Mucosa of rectum (tissue), 2 donors: Measurements from ENCODE around the gene SLC25A42.

Experiments
- H3K27ac ChIP-seq, 2 donors: one replicate each; pipeline ENCODE4 v1.7.0; 2013; ENCODE audit warnings: inconsistent platforms in 2 of 2, low read depth in 2 of 2, low read length in 2 of 2
- H3K27me3 ChIP-seq, 2 donors: one replicate each; pipeline ENCODE4 v1.7.0; 2013; ENCODE audit warnings: low read length in 2 of 2; ENCODE audit not compliant: control insufficient read depth in 2 of 2, insufficient read depth in 2 of 2
- H3K36me3 ChIP-seq, 2 donors: one replicate each; pipeline ENCODE4 v1.7.0; 2013; ENCODE audit warnings: low read length in 2 of 2; ENCODE audit not compliant: control insufficient read depth in 2 of 2, insufficient read depth in 2 of 2
- H3K4me1 ChIP-seq, 2 donors: one replicate each; pipeline ENCODE4 v1.7.0; 2013; ENCODE audit warnings: low read length in 2 of 2, mild to moderate bottlenecking in 1 of 2; ENCODE audit not compliant: control insufficient read depth in 2 of 2, insufficient read depth in 2 of 2
- H3K4me3 ChIP-seq, 2 donors: one replicate each; pipeline ENCODE4 v1.7.0; 2013; ENCODE audit warnings: low read length in 2 of 2
- H3K9ac ChIP-seq, 2 donors: one replicate each; pipeline ENCODE4 v1.7.0; 2013; ENCODE audit warnings: low read length in 2 of 2, low read depth in 1 of 2, mild to moderate bottlenecking in 1 of 2
- H3K9me3 ChIP-seq, 2 donors: one replicate each; pipeline ENCODE4 v1.7.0; 2013; ENCODE audit warnings: low read length in 2 of 2; ENCODE audit not compliant: control insufficient read depth in 2 of 2
- donor health status: healthy.
- donor health status: Normal muscosa, but diverticular disease.

The SLC25A42 gene

GRCh38 chr19:19111967-19112580, 48.3 kb downstream of the SLC25A42 start:
- no peak overlapping the region for H3K27ac ChIP-seq
- peaks cover 0 to 5% of the 10 kb centered on the region in 2 donors for H3K4me1 ChIP-seq
- no peaks in the 10 kb centered on the region for H3K27me3 ChIP-seq
- H3K9me3 ChIP-seq = no peaks in the 10 kb centered on the region
- H3K36me3 ChIP-seq = peaks cover 0 to 2% of the 10 kb centered on the region in 2 donors
- no peak overlapping the region for H3K4me3 ChIP-seq
- H3K9ac ChIP-seq = no peak overlapping the region

- Histone ChIP-seq H3K9me3 (no peaks in the 10 kb centered on the region), H3K4me3 (no peak overlapping the region), H3K27me3 (no peaks in the 10 kb centered on the region), H3K36me3 (no peaks in the 10 kb centered on the region), H3K9ac (no peak overlapping the region), H3K27ac (no peak overlapping the region), H3K4me1 (peaks cover 0 to 5% of the 10 kb centered on the region in 2 donors)
Observed at GRCh38 chr19:19113040-19113626, 49.3 kb downstream of the SLC25A42 start.

DNA sequence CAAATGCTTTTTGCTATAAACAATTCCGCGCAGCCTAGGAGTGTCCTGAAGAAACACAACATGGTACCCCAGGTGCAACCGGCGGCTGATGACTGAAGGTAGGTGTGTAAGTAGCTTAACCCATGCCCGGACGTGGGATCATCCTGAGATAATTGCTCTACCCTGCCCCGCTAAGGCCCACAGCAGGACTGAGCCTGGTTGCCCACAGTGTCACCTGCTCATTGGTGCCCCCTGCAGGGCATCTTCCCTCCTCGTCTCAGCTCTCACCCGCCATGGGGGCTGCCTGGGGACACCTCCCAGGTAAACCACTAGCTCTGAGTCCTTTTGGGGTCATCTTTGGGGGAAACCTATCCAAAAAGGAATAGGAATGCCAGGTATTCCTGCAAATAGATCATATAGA, 52.2 kb downstream of the SLC25A42 start:
- H3K4me3 ChIP-seq = no peak overlapping the region
- H3K36me3 ChIP-seq = no peaks in the 10 kb centered on the region
- no peaks in the 10 kb centered on the region for H3K9me3 ChIP-seq
- no peaks in the 10 kb centered on the region for H3K27me3 ChIP-seq
- no peak overlapping the region for H3K27ac ChIP-seq
- H3K4me1 ChIP-seq = no peaks in the 10 kb centered on the region
- no peak overlapping the region for H3K9ac ChIP-seq

DNA sequence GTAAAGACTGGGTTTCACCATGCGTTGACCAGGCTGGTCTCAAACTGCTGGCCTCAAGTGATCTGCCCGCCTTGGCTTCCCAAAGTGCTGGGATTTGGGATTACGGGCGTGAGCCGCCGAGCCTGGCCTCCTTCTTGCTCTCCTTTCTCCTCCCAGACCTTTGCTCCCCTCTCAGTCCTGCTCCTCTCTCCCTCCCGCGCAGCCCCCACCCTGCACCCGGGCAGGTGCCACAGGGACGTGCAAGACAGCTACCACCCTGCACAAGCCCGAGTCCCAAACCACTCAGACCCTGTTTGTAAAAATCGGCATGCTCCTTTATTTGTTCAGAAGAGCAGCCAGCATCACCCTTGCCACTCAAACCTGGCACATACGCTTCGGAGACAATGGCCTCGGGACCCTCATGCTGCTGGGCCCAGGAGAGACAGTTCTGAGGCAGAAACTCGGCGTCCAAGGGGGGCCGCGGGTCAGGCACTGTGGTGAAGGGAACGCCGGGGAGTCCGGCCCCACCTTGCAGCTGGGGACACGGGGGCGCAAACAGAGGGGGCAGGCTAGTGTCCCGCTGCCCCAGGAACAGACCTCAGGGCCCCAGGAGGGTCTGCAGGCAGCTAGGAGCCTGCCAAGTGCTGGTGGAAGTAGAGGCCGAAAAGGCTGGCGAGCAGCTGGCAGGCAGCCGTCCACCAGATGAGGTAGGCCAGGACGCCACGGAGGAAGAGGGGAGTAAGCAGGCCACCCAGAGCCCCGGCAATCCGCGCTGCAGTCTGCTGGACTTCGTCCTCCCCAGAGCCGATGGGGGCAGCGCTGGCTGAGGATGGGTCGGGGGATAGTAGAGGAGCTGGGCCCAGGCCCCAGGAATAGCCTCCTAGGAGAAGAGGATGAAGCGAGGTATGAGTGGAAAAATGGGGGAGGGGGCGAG, 55.8 kb downstream of the SLC25A42 start:
- H3K4me3 ChIP-seq = no peak overlapping the region
- H3K9ac ChIP-seq = no peak overlapping the region
- no peaks in the 10 kb centered on the region for H3K9me3 ChIP-seq
- peaks cover 0 to 4% of the 10 kb centered on the region in 2 donors for H3K36me3 ChIP-seq
- H3K4me1 ChIP-seq = no peaks in the 10 kb centered on the region
- no peaks in the 10 kb centered on the region for H3K27me3 ChIP-seq
- no peak overlapping the region for H3K27ac ChIP-seq

- Histone ChIP-seq H3K27me3 (no peaks in the 10 kb centered on the region), H3K4me3 (peak overlapping the region; percentile 38 to 56), H3K9me3 (no peaks in the 10 kb centered on the region), H3K36me3 (peaks cover 0 to 4% of the 10 kb centered on the region in 2 donors), H3K9ac (no peak overlapping the region), H3K4me1 (no peaks in the 10 kb centered on the region), H3K27ac (no peak overlapping the region)
Observed at GRCh38 chr19:19120308-19121231, 56.8 kb downstream of the SLC25A42 start.

- H3K4me3 ChIP-seq = no peak overlapping the region
- H3K4me1 ChIP-seq = no peaks in the 10 kb centered on the region
- no peak overlapping the region for H3K9ac ChIP-seq
- H3K9me3 ChIP-seq = no peaks in the 10 kb centered on the region
- no peaks in the 10 kb centered on the region for H3K27me3 ChIP-seq
- H3K27ac ChIP-seq = no peak overlapping the region
- peaks cover 0 to 4% of the 10 kb centered on the region in 2 donors for H3K36me3 ChIP-seq
Observed at GRCh38 chr19:19121371-19121770, 57.6 kb downstream of the SLC25A42 start.

DNA sequence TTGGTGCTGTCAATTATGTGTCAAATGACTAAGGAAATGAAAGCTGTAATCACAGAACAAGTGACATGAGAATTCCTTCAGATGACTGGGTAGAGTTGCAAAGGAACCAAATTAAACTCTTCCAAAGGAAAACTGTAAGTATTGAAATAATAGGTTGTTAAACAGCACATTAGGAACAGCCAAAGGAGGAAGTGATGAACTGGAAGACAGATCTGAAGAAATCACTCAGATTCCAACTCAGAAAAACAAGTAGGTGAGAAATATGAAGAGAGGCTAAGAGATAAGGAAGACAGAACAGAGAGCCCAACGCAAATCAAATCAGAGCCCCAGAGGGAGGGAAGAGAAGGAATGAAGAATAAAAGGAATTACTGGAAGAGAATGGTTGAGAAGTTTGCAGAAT, 59.1 kb downstream of the SLC25A42 start:
- no peaks in the 10 kb centered on the region for H3K9me3 ChIP-seq
- no peak overlapping the region for H3K9ac ChIP-seq
- no peak overlapping the region for H3K27ac ChIP-seq
- peaks cover 0 to 4% of the 10 kb centered on the region in 2 donors for H3K36me3 ChIP-seq
- H3K4me3 ChIP-seq = no peak overlapping the region
- no peaks in the 10 kb centered on the region for H3K4me1 ChIP-seq
- no peaks in the 10 kb centered on the region for H3K27me3 ChIP-seq

DNA sequence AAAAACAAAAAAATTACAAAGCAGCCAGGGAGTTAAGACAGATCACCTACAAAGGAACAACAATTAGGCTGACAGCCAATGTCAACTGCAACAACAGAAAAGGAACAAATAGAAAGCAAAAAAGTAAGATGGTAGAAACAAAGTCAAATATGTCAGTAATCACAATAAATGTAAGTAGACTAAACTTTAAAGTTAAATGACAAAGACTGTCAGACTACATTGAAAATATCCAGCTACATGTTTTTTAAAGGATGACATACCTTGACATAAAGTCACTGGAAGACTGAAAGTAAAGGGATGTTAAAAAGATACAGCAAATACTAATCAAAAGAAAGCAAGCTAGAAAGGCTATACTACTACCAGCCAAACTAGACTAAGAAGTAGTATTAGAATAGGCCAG, 59.6 kb downstream of the SLC25A42 start:
- no peak overlapping the region for H3K9ac ChIP-seq
- no peaks in the 10 kb centered on the region for H3K9me3 ChIP-seq
- H3K4me1 ChIP-seq = no peaks in the 10 kb centered on the region
- H3K36me3 ChIP-seq = peaks cover 0 to 4% of the 10 kb centered on the region in 2 donors
- H3K27me3 ChIP-seq = no peaks in the 10 kb centered on the region
- no peak overlapping the region for H3K27ac ChIP-seq
- H3K4me3 ChIP-seq = no peak overlapping the region

- Histone ChIP-seq H3K27ac (no peak overlapping the region), H3K36me3 (peaks cover 0 to 4% of the 10 kb centered on the region in 2 donors), H3K4me1 (no peaks in the 10 kb centered on the region), H3K9me3 (no peaks in the 10 kb centered on the region), H3K27me3 (no peaks in the 10 kb centered on the region), H3K9ac (no peak overlapping the region), H3K4me3 (no peak overlapping the region)
Observed at GRCh38 chr19:19126102-19126501, 62.3 kb downstream of the SLC25A42 start.
